NCI-H226 (cell line): Measurements from ENCODE around the gene TSEN34.
"Not testable (repeated sequence)": the region's sequence is repeated elsewhere in the genome, so short reads cannot be mapped to it uniquely, and the experiment has no call there.

Source experiments
- DNase-seq: peaks from one replicate; pipeline ENCODE4 v3.0.0-alpha.2; 2015

The TSEN34 gene

DNA sequence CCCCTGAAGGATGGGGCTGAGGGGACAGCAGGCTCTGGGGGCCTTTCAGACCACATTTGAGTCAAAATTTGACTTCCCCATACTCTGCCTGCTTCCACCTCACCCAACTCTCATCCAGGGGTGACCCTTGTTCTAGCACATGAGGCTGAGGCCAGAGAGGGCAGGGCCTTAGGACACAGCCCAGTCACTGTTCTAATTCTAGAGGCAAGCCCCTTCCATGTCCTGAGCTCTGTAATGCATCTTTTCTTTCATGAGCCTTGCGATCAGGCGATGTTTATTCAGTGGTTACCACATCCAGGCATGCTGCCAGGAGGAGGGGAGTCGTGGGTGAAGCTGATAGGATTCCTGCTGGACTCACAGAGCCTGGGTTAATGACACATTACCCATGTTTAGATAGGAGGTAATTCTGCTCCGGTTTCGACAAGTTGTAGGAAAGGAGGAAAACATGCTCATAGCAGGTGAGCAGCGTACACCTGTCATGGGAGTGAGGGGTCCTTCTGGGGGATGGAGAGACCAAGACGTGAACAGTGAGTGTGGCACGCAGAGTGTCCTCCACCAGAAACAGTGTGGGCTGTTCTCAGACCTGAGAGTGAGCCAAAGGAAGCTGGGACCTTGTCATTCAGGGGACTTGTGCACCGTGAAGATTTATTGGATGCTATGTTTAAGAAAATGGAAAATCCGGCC lies 18.8 kb downstream of the TSEN34 start:
- DNase-seq, result peak; percentile 99

- no peak for DNase-seq
These were observed 20.1 kb downstream of the TSEN34 start for GRCh38 chr19:54211235-54211634.

- not testable (repeated sequence) for DNase-seq
These were observed 23.1 kb downstream of the TSEN34 start for GRCh38 chr19:54214217-54214616.

DNA sequence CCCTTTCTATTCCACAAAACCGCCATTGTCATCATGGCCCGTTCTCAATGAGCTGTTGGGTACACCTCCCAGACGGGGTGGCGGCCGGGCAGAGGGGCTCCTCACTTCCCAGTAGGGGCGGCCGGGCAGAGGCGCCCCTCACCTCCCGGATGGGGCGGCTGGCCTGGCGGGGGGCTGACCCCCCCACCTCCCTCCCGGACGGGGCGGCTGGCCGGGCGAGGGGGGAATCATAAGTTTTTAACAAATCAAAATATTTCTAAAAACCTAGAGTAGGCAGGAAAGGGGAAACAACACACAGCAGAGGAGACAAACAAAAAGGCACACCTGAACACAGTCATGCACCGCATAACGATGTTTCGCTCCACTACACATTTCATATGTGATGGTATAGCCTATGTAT lies 23.6 kb downstream of the TSEN34 start:
- not testable (repeated sequence) for DNase-seq

GRCh38 chr19:54216869-54217268 lies 25.8 kb downstream of the TSEN34 start:
- DNase-seq, result no peak

GRCh38 chr19:54217517-54218247 lies 26.6 kb downstream of the TSEN34 start:
- DNase-seq, result not testable (repeated sequence)

DNA sequence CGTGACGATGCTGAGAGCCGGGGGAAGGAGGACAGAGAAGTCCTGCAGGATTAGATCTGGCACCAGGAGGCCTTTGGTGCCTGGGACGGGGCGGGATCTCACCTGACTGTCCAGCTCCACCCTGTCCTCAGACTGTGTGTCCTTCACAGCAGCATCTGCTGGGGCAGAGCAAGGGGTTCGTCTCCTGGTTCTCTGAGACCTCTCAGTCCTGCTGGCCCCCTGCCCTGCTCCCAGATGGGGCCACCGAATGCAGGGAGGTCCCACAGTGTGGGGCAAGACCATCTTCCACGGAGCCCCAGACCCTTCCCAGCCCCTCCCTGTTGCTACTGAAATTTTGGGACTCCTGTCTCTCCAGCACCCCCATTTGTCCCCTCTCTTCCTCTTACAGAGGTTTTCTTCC lies 27.2 kb downstream of the TSEN34 start:
- DNase-seq, result no peak

DNA sequence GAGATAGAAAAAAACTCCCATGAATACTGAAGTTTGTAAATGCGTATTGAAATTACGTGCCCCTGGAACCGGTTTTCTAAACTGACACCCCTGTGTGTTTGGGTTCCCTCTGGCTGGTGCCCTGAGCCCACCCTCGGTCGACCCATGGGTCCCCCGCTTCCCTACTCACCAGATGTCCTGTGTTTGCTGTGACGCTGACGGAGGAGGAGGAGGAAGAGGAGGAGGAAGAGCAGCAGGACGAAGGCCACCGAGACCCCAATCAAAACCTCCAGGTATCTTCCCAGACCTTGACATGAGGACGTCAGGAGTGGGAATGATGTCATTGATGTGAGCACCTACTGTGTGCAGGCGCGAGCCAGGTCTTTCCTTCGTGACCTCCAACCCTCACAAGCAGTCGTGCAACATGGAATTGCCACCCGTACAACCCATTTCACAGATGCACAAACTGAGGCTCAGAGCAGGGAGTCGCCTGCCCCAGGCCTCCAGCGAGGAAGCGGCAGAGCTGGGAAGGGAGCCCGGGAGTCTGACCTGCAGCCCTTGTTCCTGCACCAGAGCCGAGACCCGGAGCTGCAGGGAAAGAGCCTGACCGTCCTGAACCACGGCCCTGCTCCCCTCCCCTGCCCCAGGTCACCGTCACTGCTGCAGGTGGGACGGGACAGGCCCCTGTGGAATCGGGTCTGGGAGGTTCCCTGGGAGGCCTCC lies 28.0 kb downstream of the TSEN34 start:
- no peak for DNase-seq

DNA sequence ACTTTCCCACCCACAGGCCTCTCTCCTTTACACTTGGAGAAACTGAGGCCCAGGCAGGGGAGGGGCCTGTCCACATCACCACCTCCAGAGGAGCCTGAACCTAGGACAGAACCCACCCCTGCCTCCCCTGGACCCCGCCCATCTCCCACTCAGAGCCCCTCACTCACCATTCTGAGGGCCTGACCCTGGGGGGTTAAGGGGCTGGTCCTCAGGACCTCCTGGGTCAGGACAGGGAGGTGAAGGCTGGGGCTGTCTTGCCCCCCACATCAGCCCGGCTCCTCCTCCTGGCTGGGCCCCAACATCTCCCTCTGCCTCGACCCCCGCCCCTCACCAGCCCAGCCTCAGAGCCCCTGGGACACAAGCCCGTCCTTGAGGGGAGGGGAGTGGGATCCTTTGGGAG lies 28.6 kb downstream of the TSEN34 start:
- not testable (repeated sequence) for DNase-seq

DNA sequence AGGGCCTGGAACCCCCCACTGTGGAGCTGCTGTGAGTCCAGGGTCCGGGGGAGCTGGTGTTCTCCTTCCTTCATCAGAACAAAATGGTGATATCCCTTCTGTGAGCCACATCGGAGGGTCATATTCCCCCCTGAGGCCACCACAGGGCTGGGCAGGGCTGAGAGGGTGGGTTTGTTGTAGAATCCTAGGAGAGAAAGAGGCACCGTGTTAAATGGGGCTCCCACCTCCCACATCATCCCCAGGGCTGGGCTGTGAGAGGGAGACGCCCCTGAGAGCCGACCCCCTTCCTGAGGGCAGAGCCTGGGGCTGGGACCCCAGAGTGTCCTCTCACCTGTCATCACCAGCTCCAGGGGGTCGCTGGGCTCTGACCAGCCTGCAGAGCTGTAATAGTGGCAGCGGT lies 30.8 kb downstream of the TSEN34 start:
- DNase-seq, result not testable (repeated sequence)

- DNase-seq, result not testable (repeated sequence)
These were observed 31.6 kb downstream of the TSEN34 start, which contains the start of gene LILRB3 for GRCh38 chr19:54222474-54223276. TSS of gene LILRB3 (minus strand) at chr19:54223007. CDS start at chr19:54222976, 31 bp downstream.

DNA sequence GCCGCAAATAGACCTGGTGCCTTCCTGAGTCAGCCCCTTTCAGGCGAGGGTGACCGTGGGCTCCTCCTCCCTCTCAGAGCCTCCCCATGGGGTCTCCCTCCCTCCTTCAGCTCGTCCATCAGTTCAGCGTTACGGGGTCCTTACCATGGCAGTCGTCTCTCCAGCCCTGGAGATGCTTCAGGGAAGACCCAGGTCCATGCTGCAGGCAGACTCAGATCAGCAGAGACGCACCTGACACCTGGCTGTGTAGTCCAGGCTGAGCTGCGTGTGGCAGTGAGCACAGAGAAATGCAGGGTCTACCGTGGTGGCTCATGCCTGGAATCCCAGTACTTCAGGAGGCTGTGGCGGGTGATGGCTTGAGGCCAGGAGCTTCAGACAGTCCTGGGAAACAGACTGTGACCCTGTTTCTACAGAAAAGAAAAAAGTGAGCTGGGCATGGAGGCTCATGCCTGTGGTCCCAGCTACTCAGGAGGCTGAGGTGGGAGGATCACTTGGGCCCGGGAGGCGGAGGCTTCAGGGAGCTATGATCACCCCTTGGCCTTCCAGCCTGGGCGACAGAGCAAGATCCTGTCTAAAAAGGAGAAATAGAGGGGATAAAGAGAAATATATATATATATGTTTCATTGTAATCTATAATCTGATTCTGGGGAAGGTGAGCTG lies 32.3 kb downstream of the TSEN34 start:
- DNase-seq, result not testable (repeated sequence)

DNA sequence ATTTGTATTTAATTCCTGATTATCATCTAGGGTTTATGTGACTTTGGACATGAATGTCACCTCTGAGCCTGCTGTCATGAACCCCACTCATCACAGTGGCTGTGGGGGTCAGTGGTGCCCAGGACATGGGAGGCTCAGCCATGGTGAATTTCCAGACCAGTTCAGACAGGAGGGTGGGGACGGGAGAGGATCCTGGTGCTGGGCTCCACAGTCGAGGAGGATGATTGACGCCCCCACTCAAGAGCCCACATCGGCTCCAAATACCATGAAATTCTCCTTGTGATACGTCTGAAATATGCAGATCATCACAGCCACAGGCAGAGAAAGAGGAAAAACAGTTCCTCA lies 32.8 kb downstream of the TSEN34 start:
- not testable (repeated sequence) for DNase-seq

DNA sequence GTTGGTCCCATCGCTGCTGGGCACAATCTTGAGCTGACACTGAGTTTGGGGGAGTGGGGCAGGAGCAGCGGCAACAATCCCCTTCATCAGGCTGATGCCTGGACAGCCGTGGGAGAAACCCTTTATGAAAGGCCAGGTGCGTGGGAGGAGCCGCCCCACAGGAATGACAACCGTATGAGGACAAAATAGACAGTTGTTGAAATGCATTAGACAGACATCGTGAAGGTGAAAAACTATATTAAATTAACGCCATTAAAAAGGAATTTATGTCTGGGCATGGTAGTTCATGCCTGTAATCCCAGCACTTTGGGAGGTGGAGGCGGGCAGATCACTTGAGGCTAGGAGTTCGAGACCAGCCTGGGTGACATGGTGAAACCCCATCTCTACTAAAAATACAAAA lies 33.5 kb downstream of the TSEN34 start:
- DNase-seq, result not testable (repeated sequence)

DNA sequence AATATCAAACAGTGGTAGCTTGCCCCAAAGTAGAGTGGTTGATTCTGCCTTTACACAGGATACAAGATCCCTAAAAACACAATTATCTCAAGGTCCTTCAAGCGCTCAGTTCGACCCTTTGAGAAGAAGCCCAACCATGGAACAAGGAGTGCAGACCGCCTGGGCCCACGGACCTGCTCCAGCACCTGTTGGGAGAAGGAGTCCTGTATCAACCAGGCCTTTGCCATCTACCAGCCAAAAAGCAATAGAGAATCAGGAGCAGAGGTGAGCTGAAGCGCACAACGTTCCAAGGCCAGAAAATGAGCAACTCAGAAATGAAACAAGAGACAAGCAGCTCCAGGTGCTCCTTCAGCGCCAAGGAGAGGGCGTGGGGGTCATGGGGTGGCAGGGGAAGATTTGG lies 38.0 kb downstream of the TSEN34 start:
- no peak for DNase-seq

DNA sequence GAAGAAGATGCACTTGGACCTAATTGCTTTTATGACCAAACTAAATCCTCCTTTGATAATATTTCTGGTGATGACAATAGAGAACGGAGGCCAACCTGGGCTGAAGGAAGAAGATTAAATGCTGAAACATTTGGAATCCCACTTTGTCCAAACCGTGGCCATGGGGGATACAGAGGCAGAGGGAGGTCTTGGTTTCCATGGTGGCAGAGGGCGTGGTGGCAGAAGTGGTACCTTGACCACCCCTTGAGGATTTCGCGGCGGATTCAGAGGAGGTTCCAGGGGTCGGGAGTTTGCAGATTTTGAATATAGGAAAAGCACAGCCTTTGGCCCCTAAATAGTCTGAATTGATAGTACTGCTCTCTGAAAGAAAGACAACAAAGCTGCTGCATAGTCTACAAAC lies 38.9 kb downstream of the TSEN34 start:
- DNase-seq, result no peak

GRCh38 chr19:54231077-54231931 lies 40.2 kb downstream of the TSEN34 start:
- peak; percentile 43 for DNase-seq

DNA sequence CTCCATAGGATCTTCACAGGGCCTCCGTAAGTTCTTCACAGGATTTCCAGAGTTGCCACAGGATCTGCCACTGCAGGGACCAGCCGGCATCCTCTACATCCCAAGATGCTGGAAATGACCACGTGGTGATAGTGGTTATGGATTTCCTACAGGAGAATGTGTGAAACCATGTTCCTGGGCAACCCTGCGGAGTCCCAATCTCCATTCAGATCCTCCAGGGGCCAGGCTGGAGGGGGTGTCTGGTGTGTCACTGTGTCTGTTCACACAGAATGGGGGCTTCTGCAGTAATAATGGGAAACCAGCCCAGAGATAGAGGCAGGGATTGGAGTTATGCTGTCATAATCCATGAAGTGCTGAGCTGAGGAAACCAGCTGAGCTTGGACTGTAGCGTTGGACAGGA lies 42.8 kb downstream of the TSEN34 start:
- no peak for DNase-seq

- not testable (repeated sequence) for DNase-seq
These were observed 48.6 kb downstream of the TSEN34 start for GRCh38 chr19:54239491-54240371.
